HEK293 (cell line): Measurements from ENCODE around the gene ALDH7A1.
"Not testable (repeated sequence)": the region's sequence is repeated elsewhere in the genome, so short reads cannot be mapped to it uniquely, and the experiment has no call there.

Source experiments
- CTCF ChIA-PET: fragments of 350-600 bp; formaldehyde crosslinking; extraction: SDS; loops from one replicate; lab custom pipeline; 2021; ENCODE audit warnings: antibody characterized with exemption; lab: Yijun Ruan, JAX
- POLR2A ChIA-PET: fragments of 300-600 bp; formaldehyde crosslinking; extraction: SDS; loops from one replicate; lab custom pipeline; 2020; ENCODE audit warnings: antibody characterized with exemption, inconsistent platforms; lab: Yijun Ruan, JAX
- H3K27ac ChIP-seq: fragments of 200-500 bp; sonication (Bioruptor generic); 2 replicates; pipeline ENCODE4 v1.5.1; 2014; ENCODE audit warnings: low read depth, low read length, control low read depth, inconsistent platforms; ENCODE audit errors: extremely low read depth
- H3K36me3 ChIP-seq, 2 experiments: fragments of 200-500 bp in 1 of 2; sonication (Bioruptor generic) in 1 of 2; 1 replicate in 1 of 2; 2 replicates in 1 of 2; pipeline ENCODE4 v1.5.1; 2014 to 2017; ENCODE audit warnings: inconsistent platforms in 2 of 2, low read length in 2 of 2; ENCODE audit not compliant: control insufficient read depth in 2 of 2, insufficient read depth in 1 of 2
- H3K4me1 ChIP-seq: fragments of 200-500 bp; sonication (Bioruptor generic); 2 replicates; pipeline ENCODE4 v1.5.1; 2014; ENCODE audit warnings: mild to moderate bottlenecking, low read length, inconsistent platforms; ENCODE audit not compliant: control insufficient read depth, insufficient read depth
- H3K4me3 ChIP-seq: 2 replicates; pipeline ENCODE4 v1.5.1; 2011; ENCODE audit warnings: low read depth, mild to moderate bottlenecking, control low read depth, low read length, moderate library complexity
- H3K9me3 ChIP-seq: fragments of 200-500 bp; sonication (Bioruptor generic); 2 replicates; pipeline ENCODE4 v1.5.1; 2014; ENCODE audit warnings: low read depth, low read length, inconsistent platforms; ENCODE audit not compliant: control insufficient read depth, insufficient read depth
- PRDM6 ChIP-seq: fragments of 450-650 bp; formaldehyde crosslinking; IDR thresholded peaks from 2 replicates; pipeline ENCODE4 v1.5.1; 2017; ENCODE audit warnings: missing biosample characterization, missing genetic modification characterization
- SCRT1 ChIP-seq: fragments of 450-650 bp; formaldehyde crosslinking; IDR thresholded peaks from 2 replicates; pipeline ENCODE4 v1.5.1; 2016; ENCODE audit warnings: missing biosample characterization, missing genetic modification characterization, borderline replicate concordance
- SCRT2 ChIP-seq: fragments of 450-650 bp; formaldehyde crosslinking; IDR thresholded peaks from 2 replicates; pipeline ENCODE4 v1.5.1; 2016; ENCODE audit warnings: missing biosample characterization, missing genetic modification characterization
- TCF7L2 ChIP-seq: IDR thresholded peaks from 2 replicates; pipeline ENCODE4 v1.6.1; 2011; ENCODE audit warnings: low read depth, mild to moderate bottlenecking, inconsistent platforms, low read length, moderate library complexity, borderline replicate concordance
- ZBTB1 ChIP-seq: fragments of 450-650 bp; formaldehyde crosslinking; IDR thresholded peaks from 2 replicates; pipeline ENCODE4 v1.5.1; 2016; ENCODE audit warnings: missing biosample characterization, missing genetic modification characterization
- ZBTB6 ChIP-seq: fragments of 450-650 bp; formaldehyde crosslinking; IDR thresholded peaks from 2 replicates; pipeline ENCODE4 v1.5.1; 2017; ENCODE audit warnings: missing biosample characterization, missing genetic modification characterization
- ZNF19 ChIP-seq: fragments of 450-650 bp; formaldehyde crosslinking; IDR thresholded peaks from 2 replicates; pipeline ENCODE4; 2016; ENCODE audit warnings: missing biosample characterization, missing genetic modification characterization, low read depth
- ZNF221 ChIP-seq: fragments of 450-650 bp; formaldehyde crosslinking; IDR thresholded peaks from 2 replicates; pipeline ENCODE4 v1.5.1; 2017; ENCODE audit warnings: missing biosample characterization, missing genetic modification characterization, borderline replicate concordance
- ZNF341 ChIP-seq: fragments of 450-650 bp; formaldehyde crosslinking; IDR thresholded peaks from 2 replicates; pipeline ENCODE4; 2016; ENCODE audit warnings: low read depth, missing biosample characterization, missing genetic modification characterization
- ZNF473 ChIP-seq: fragments of 450-650 bp; formaldehyde crosslinking; IDR thresholded peaks from 2 replicates; pipeline ENCODE4 v1.5.1; 2017; ENCODE audit warnings: missing biosample characterization, missing genetic modification characterization
- ZNF518A ChIP-seq: fragments of 450-650 bp; formaldehyde crosslinking; conservative IDR thresholded peaks from 2 replicates; pipeline ENCODE4 v1.5.1; 2016; ENCODE audit warnings: low read depth, missing biosample characterization, missing genetic modification characterization
- ZNF561 ChIP-seq: fragments of 450-650 bp; IDR thresholded peaks from 2 replicates; pipeline ENCODE4 v1.5.1; 2018; ENCODE audit warnings: missing biosample characterization, missing genetic modification characterization, borderline replicate concordance

ALDH7A1 gene

GRCh38 chr5:126600631-126601511, 5.9 kb upstream of the ALDH7A1 start, which contains the start of gene PHAX (continued):
- TF ChIP-seq PRDM6 (tag by site-specific recombination) (no peak), ZNF341 (tag by site-specific recombination) (0 out of 2 replicates have a peak, but pooled peaks have one; percentile 7), ZBTB6 (tag by site-specific recombination) (0 out of 2 replicates have a peak, but pooled peaks have one; percentile 7), ZNF19 (no peak), ZNF473 (tag by site-specific recombination) (no peak), TCF7L2 (no peak), ZBTB1 (tag by site-specific recombination) (0 out of 2 replicates have a peak, but pooled peaks have one; percentile 28), ZNF221 (tag by site-specific recombination) (no peak), ZNF518A (peak; percentile 98)
- TF ChIP-seq, all 188 proteins: peak for 54

GRCh38 chr5:126599971-126600630, 5.1 kb upstream of the ALDH7A1 start:
- H3K4me3 ChIP-seq = peak overlapping the region; percentile 3
- TF ChIP-seq SCRT2 (tag by site-specific recombination) (peak; percentile 68), ZNF341 (tag by site-specific recombination) (peak; percentile 32; the same call in 1 of the 2 replicates), SCRT1 (tag by site-specific recombination) (peak; percentile 9; the same call in 1 of the 2 replicates), ZNF561 (tag by site-specific recombination) (peak; percentile 70)
- CTCF ChIA-PET = interaction anchor here (0.6 to 2.0 kb wide), 14 partner anchors 10 to 907 kb away, joined by 3 to 10 read pairs (median 3); no protein-coding TSS in a partner anchor
- H3K4me1 ChIP-seq, H3K9me3 ChIP-seq, POLR2A ChIA-PET: not testable (repeated sequence)
- H3K27ac ChIP-seq = peak overlapping the region; percentile 82; the same call in 1 of the 2 replicates
- H3K36me3 ChIP-seq = peaks cover 19 to 25% of the 10 kb centered on the region in 2 experiments
